HG02798 (cell line): ENCODE results near the gene SLC25A51.

Experiments
- ATAC-seq: cut with Tn5 transposase; IDR thresholded peaks from one replicate; pipeline ENCODE4 v1.9.1; 2021; ENCODE audit warnings: mild to moderate bottlenecking; ENCODE audit not compliant: unreplicated experiment, poor library complexity

The SLC25A51 gene

DNA sequence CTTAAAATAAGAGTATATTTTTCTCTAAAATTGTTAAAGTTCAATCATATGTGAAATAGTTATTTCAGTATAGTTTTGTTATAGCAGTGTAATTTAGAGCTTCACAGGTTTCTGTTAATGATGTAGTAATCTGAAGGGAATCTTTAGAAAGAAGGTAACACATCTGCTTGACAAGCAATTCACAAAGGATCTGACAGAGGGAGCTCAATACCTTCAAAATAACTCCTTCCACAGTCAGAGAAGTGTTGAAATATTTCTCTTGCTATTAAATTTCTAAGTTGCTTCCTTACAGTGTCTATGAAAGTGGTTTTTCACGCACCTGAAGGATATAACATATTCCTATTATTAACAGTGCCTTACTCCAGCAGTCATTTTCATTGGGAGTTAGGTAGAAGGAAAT, 44.9 kb downstream of the SLC25A51 start:
- ATAC-seq: no peak

DNA sequence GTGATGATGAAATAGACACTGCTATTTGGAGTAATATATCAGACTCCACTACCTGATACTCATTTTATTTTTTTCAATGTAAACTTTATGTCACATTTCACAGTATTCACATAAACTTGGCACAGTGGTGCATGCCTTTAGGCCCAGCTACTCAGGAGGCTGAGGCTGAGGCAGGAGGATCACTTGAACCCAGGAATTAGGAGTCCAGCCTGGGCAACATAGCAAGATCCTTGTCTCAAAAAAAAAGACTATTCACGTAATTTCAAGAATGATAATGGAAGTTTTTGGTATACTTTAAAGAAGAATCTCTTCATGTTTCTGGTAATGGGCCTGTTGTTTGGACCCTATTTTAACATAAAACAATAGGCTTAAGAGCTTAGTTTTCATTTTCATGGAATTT, 47.4 kb downstream of the SLC25A51 start:
- ATAC-seq: no peak

DNA sequence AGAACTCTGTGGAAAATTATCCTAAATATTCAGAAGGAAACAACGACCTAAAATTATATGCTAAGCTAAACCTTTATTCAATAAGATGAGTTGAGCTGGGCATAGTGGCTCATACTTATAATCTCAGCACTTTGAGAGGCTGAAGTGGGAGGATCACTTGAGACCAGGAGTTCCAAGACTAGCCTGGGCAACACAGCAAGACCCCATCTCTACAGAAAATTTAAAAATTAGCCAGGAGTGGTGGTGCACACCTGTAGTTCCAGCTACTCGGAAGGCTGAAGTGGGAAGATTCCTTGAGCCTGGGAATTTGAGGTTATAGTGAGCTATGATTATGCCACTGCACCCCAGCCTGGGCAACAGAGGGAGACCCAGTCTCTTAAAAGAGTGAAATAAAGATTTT, 51.7 kb downstream of the SLC25A51 start:
- no peak for ATAC-seq

DNA sequence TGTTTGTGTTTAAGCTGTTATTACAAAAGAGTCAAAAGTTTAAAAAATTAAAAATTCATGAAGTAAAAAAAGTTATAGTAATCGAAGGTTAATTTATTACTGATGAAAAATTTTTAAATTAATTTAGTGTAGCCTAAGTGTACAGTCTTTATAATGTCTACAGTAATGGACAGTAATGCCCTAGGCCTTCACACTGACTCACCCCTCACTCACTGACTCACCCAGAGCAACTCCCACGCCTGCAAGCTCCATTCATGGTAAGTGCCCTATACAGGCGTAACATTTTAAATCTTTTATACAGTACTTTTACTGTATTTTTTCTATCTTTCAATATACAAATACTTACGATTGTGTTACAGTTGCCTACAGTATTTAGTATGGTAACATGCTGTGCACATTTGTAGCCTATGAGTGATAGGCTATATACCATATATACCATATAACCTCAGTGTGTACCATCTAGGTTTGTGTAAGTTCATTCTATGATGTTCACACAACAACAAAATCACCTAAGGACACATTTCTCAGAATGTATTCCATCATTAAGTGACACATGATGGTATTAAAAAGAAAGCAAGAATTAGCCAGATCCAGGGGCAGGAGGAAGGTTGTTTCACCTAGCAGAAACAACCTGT, 63.2 kb downstream of the SLC25A51 start:
- ATAC-seq: no peak

DNA sequence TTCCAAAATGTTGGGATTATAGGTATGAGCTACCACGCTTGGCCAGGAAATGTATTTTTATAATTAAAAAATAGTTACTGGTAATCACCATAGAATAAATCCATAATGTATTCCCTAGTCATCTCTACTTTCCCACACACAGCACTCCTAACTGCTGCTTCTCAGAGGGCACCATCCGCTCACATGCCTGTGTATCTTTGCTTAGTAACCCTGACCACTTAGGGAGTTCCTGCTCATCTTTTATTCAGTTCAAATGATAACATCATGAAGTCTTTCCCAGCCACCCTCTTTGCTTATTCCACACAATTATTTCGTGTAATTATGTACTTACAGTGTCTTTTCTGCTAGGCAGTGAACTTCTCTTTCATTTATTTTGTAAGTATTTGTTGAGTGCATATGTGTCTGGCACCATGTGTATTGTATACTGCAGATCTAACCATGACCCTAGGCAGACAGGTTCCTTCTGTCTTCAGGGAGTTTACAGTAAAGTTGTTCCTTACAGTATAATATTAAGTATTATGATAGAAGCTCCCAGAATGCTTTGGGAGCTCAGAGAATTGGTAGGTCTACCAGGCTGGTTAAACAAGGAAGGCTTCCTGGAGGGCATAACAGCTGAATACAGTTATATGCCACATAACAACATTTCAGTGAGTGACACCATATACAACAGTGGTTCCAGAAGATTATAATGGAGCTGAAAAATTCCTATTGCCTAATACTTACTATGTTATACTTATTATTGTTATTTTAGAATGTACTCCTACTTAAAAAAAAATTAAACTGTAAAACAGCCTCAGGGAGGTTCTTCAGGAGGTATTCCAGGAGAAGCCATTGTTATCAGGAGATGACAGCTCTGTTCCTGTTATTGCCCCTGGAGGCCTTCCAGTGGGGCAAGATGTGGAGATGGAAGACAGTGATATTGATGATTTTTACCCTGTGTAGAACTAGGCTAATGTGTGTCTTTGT, 64.1 kb downstream of the SLC25A51 start:
- ATAC-seq: no peak
